Stimulated activated CD8-positive, alpha-beta memory T cell treated with anti-CD3 and anti-CD28 coated beads, Interleukin-7, amount 100 ng/mL, for 1 hour (primary cell): ENCODE results near the gene DAAM2.

ENCODE experiments used
- DNase-seq, 2 donors: peaks; one replicate each; pipeline ENCODE4 v3.0.0-alpha.2; 2020; ENCODE audit warnings: low read depth in 2 of 2

Gene DAAM2

DNA sequence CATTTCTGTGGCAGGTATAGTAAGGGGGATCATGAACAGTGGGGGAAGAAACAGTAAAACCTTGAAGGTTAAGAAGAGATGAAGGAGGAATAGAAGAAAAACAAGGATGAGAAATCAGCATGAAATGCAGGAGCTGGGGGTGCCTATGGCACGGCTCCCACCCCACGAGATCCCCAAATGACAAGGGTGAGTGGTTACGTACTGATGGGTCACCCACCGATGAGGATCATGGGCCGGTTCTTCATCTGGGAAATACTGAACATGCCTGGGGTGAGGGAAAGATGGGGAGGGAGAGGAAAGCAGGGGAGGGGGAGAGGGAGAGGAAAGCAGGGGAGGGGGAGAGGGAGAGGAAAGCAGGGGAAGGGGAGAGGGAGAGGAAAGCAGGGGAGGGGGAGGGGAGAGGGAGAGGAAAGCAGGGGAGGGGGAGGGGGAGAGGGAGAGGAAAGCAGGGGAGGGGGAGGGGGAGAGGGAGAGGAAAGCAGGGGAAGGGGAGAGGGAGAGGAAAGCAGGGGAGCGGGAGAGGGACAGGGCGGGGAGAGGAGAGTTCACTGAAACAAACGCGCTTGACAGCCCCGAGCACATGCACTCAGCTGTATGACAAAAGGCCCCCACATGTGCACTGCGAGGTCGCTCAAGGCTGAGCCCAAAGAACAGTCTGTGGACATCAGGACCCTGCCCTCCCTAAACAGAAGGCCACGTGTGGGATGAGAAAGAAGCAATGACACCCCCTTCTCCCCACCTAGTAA is 116.8 kb downstream of the DAAM2 start:
- no peak for DNase-seq

DNA sequence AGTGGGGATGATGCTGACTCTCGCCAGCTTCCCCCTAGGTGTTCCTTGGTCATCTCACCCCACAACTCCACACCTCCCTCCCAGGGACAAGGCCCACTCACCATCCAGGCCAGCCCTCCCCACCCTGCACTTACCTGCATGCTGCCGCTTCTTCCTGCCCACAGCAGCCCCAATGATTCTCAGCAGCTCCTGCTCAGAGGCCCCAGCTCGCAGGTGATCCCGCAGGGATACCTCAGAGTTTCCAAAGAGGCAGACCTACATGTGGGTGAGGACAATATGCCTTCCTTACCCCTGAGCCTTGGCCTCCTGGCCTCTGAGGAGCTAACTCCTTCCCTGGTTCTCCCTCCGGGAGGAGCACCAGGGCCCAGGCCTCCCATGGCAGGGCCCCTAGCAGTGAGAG is 117.5 kb downstream of the DAAM2 start:
- no peak for DNase-seq

DNA sequence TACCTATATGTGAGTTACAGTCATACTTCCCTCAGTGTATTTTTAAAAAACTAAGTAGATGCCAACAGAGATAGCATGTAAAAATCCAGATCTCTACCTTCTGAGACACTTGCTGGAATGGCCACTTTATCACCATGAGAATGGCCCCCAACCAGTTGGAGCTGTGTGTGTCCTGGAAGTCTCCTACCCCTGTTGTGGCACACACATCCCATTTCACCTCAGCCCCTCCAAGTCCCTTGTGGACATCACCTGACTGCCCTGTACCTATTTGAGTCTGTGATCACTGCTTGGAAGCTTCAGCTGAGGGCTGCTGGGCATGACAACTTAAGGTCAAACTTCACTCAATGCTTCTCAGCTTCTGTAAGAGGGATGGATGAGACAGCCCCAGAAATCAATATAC is 118.0 kb downstream of the DAAM2 start:
- DNase-seq, result no peak

DNA sequence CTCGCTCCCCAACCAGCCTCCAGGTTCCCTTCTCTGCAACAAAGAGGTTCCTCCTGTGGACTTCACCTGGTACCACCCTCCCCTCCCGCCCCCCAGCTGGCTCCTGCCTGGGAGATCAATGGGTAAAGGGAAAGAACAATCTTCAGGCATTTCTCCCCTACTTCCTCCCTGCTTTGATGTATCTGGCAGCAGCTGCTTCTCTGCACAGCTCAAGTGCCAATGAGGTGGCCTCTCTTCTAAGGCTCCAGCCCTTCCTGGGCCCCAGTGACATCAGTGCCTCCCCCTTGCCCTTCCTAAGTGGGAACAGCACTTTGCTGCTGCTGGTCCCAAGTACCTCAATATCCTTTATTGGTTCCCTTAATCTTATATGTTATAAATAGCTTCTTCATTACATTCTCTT is 118.6 kb downstream of the DAAM2 start:
- DNase-seq, result no peak

DNA sequence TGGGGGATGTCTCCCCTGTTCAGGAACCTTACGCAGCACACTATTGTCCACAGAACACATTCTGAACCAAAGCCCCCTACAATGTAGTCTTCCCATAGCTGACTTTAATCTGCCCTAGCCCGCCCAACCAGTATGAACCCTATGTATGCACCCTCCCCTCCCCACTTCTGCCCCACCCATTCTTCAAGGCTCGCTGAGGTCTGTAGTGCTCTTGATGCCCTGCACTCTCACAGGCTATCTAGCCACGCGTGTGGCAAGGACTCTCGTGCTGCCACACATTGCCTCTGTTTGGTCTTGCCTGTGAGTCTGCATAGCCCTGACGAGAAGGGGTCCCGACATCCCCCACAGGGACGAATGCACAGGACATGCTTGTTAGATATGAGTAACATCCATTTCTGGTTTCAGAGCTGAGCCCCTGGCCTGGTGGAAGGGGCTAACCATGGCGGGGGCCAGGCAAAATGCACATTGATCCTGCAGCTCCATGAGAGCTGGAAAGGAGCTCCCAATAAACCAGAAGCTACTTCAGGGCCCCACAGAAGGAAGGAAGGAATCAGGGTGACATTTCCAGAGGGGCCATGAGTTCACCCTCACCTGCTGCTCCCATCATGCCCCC is 119.4 kb downstream of the DAAM2 start:
- DNase-seq, result no peak

DNA sequence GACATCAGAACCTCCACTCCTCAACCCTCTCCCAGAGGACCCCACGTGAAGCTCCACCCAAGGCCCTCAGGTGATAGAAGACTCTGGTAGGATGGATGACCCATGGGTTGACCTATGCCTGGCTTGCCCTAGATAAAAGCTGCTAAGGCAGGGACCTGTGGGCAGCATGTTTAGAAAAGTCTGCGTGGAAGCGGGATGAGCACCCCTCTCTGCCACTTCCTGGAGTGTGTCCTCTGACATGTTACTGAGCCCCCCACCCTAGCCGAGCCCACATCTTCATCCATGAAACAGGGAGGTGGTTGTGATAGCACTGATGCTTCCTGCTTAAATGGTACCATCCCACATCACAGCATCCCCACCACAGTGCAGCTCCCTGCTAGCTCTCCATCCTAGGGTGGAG is 120.3 kb downstream of the DAAM2 start:
- DNase-seq, result no peak

DNA sequence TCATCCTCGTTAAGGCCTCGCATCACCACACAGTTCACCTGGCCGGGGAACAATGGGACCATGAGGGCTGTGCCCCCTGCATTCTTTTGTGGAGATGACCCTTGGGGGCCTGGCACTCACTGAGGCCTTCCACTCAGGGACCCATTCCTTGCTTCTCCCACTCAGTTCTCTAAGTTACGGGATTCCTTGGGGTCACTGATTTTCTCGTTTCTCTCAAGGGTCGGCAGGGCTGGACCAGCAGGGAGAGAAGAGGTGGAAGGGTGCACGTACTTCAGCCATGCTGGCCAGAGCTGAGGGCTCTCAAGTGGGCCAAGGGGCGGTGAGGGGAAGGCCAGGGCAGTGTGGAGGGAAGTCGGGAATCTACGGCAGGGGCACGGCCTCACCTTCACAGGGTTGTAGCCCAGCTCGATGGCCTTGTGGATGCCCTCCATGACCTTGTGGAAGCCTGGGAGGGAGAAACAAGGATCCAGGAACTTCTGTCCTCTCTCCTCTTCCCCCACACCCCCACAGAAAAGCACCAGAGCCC is 121.3 kb downstream of the DAAM2 start:
- DNase-seq, result no peak

DNA sequence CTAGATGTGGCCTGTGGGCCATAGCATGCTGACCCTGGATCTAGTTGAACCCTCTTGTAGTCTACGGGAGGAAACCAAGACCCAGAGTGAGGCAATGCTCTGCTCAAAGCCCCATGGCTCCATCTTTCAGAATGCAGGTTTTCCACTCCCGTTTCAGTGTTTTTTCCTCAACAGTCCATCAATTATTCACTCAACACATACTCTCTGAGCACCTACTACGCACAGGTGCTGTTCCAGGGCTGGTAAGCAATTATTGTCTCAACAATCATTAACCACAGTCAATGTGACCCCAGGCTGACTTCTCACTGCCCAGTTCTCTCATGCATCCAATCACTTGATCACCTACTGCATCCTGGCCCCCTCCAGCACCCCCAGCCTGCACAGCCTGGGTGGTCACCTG is 122.1 kb downstream of the DAAM2 start:
- DNase-seq, result no peak

DNA sequence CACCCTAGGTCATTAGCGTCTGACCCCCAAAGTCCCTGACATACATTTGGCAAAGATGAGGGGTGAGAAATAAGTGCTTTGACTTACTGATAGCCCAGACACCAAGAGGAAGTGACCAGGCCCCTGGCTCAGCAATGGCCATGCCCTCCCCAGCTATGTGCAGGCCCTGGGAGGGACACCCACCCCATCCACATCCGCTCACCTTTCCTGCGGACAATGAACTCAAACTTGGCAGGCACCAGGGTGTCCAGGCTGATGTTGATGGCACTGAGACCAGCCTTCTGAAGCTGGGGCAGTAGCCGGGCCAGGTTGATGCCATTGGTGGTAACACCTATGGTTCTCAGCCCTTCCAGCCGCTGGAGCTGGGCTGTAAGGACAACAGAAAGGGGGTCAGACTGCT is 123.7 kb downstream of the DAAM2 start:
- no peak for DNase-seq

DNA sequence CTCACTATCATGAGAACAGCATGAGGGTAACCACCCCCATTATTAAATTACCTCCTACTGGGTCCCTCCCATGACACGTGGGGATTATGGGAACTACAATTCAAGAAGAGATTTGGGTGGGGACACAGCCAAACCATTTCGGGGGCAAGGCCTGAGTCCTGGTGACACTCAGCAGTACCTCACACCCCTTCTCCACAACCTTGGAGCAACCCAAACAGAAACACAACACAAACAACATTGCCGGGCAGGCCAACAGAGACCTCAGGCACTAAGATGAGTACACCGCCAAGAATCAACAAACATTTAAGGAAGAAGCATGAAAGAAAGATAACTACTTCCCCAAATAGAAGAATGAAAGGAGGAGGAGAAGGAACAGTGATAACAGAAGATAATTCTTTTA is 125.2 kb downstream of the DAAM2 start:
- DNase-seq, result no peak

DNA sequence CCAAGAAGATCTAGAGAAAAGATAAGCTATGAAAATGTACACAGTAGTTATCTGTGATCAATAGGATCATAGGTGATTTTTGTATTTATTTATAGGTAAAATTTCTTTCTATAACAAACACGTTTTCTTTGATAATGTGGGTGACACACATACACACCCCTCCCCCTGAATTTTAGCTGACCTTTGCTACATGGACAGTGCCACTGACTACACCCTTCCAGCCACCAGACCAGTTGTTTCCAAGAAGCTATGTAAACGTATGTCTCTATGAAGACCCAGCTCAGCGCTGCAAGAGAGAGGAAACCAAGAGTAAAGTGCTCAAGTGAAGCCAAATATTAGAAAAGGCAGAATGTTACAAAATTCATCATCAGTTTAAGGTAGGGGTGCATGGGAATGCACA is 125.8 kb downstream of the DAAM2 start:
- DNase-seq, result no peak

DNA sequence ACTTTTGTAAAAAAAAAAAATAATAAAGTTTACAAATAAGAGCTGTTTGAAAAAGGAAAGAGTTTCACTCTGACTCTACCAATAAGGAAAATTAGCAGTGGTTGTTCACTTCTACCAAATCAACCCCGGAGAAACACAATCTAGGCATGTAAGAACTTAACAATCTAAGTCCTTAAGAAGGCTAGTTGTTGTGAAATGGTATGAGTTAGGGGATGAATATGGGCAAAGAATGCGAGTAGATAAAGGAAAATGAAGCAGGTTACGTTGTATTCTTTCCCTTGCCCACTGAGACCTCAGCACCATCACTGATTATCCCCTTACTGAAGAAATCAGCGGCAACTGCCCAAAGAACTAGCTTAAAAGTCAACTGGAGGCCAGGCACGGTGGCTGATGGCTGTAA is 126.7 kb downstream of the DAAM2 start:
- no peak for DNase-seq

DNA sequence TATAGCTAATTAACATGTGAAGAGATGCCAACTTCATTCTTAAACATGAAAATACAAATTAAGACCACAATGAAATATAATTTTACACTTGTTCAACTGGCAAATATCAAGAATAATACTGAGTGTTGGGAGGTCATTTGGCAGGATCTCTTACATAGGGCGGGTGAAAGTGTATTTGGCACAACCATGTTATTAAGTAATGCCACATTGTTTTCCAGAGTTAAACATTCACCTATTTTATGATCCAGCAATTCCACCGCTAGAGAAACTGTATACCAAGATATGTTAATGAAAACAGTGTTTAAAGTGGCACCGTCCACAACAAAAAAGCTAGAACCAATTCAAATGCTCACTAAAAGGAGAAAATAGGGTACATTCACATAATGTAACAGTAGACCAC is 128.0 kb downstream of the DAAM2 start:
- DNase-seq, result no peak

DNA sequence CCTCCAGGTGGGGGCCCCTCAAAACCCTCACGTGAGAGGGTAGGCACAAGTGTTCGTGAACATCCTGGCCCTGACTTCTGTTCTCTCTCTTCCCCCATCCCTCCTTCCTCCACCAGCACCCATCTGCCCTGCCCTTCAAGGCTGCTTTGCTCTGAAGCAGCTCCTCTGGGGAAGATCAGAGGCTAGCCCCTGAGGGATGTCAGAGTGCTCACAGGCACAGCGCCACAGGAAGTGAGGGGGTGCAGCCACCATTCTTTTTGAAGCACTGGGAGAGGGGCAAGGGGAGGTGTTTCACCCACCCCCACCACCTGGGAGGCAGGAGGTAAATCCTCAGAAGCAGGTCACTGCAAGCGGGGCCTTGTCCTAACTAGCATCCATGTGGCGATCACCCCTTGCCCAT is 130.6 kb downstream of the DAAM2 start:
- no peak for DNase-seq

DNA sequence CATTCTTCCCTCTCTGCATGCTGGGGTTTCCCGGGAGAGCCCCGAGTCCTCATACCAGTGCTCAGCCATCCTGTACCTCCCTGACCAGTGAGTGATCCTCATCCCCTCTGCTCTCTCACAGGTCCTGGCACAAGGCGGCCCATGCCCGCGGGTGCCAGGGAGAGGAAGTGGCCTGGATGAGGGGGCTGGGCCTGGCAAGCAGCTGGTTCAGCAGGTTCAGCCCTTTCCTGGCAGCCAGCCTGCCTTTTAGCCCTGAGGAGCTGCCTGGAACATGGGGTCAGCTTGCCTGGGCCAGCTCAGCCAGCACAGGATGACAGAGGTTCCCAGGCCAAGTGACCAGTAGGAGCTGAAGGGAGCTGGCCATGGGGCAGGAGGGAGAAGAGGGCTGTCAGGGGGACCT is 131.2 kb downstream of the DAAM2 start:
- DNase-seq, result no peak

DNA sequence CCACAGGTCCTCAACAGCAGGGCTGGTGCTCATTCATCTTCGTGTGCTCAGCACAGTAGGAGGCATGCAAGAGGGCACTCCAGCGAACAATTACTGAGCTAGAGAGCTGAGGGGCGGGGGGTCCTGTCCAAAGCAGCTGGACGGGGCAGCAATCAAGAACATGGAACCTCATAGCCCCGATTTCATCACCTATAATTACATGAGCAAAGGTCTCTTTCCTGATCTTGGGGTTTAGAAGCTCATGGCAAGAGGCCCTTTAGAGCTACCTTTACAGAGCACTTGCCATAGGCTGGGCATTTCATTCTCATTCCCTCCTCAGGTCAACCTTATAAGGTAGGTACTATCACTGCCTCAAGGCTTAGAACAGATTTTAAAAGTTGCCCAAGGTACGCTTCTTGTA is 131.7 kb downstream of the DAAM2 start:
- DNase-seq, result no peak

DNA sequence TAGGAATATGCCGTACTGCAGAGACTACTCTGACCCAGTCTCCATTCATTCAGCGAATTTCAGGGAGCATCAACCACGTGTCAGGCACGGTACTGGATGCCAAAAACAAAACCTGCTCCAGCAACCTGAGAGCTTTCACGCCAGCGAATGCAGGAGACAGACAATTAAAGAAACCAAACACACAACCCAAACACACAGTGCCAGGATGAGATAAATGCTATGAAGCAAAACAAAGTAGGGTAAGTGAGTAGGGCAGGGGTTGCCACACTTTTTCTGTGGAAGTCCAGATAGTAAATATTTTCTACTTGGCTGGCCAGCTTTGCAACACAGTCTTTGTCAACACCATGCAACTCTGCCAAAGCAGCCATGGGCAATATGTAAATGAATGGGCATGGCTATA is 132.1 kb downstream of the DAAM2 start:
- no peak for DNase-seq

DNA sequence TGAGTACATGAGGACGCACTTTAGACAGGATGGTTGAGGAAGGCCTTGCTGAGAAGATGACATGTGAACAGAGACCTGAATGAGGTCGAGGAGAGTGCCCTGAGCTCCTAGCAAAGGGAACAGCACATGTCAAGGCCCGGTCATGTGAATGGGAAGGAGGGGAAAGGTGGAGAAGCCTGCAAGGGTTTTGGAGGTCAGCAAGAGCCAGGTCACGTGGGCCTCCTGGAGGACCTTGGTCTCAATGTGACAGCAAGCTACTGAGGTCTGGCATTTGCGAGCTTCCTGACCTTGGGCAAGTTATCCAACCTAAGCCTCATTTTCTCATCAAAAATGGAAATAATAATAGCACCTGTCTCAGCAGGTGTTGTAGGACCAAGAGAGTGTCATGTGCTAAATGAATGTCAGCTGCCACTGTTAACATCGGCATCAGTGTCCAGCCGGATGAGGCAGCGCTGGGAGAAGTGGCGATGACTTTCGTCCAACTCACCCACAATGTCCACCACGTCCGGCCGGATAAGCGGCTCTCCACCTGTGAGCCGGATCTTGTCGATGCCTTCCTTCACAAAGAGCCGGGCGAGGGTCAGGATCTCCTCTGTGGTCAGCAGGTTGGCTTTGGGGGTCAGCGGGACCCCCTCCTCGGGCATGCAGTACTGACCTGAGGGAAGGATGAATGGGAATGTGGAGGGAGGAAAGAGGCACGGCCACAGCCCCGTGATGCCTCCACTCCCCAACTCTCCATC is 133.2 kb downstream of the DAAM2 start:
- DNase-seq, result no peak

DNA sequence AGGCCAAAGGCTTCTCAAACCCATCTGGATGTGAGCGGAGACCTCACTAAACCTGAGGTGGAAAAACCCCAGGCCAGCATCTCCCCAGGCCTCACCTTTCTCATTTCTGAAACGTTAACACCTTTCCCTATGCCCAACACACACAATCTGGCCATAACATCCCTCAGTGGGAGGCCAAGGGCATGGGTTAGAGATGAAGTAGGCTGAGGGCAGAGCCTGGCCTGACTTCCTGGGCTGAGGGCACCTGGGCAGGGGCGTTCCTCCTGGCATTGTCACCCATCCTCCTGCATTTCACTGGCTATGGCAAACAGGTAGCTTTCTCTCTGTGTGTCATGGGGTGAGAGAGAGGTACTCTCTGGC is 133.7 kb downstream of the DAAM2 start:
- no peak for DNase-seq

DNA sequence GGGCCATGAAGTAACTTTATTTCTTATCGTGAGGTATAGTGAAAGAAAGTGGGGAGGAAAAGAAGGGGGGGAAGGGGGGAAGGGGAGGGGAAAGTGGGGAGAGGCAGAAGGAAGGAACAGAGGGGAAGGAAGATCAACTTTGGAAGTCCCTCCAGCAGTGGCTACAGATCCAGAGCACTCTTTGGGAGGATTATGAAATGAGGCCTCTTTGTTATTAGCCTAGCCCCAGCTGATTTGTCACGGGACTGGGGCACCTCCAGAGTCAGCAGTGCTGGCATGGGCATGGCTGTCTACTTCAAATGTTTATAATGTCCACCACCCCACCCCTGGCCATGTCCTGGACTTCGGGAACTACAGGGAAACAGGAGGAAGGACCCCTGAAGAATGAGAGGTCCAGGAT is 134.5 kb downstream of the DAAM2 start:
- DNase-seq, result no peak

DNA sequence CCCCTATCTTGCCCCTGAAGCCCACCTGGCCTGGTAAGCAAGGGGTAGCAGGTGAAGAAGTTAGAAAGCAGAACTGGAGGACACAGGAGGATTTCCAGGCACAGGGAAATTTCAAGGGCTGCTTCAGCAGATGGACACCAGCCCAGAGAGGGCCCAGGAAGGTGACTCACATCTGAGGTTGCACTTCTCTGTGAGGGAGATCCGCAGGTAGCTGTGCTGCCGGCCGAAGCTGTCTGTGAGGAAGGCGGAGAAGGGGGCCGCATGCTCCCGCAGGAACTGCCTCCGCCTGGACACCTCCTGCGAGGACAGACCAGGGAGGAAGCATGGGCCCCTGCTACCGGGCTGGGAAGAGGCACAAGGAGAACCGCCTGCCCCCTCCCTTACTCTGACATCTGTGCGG is 135.0 kb downstream of the DAAM2 start:
- no peak for DNase-seq

DNA sequence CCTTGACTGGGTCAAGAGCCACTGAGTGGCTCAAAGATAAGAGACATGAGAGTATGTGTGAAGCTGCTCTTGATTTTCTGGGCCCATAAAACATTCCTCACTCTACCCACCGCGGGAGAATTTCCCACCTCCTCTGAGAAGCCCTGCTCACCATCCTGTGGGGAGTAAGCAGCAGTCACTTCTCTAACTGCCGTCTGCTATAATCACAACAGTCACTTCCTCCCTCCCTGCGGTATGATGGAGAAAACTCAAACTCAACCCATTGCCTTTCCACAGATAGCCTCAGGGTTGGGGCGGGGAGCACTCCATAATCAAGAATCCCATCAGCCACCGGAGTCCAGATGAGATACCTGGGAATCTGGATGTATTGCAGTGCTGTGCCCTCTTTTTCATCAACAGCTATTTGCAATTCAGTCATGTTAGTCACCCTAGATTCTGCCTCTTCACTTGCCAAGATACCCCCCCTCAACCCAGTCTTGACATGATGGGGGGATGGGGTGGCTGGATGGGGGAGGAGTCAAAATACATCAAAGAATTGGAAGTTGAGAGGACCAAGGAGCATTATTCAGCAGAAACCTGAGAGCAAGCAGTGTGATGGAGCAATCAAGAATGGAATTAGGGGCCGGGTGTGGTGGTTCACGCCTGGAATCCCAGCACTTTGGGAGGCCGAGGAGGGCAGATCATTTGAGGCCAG is 137.0 kb downstream of the DAAM2 start:
- DNase-seq, result no peak
